Vagina (tissue), 2 donors: ENCODE measurements around the gene AKAP3.

ENCODE experiments used
- CTCF ChIP-seq, 3 experiments: fragments of 450-650 bp in 2 of 3; fragments of 200-600 bp in 1 of 3; sonication (generic) in 1 of 3; IDR thresholded peaks; one replicate each; pipeline ENCODE4 v1.5.1; 2017 to 2019; ENCODE audit warnings: antibody characterized with exemption in 3 of 3, mild to moderate bottlenecking in 2 of 3, moderate library complexity in 2 of 3
- POLR2A ChIP-seq, 2 donors: fragments of 450-650 bp; IDR thresholded peaks; one replicate each; pipeline ENCODE4 v1.6.1; 2017; ENCODE audit warnings: antibody characterized with exemption in 2 of 2, mild to moderate bottlenecking in 2 of 2, moderate library complexity in 2 of 2
- POLR2AphosphoS5 ChIP-seq, 2 donors: sonication (generic); formaldehyde crosslinking; IDR thresholded peaks; one replicate each; pipeline ENCODE4 v1.9.0; 2017; ENCODE audit warnings: antibody characterized with exemption in 2 of 2, mild to moderate bottlenecking in 2 of 2, low read depth in 1 of 2; ENCODE audit not compliant: insufficient read depth in 1 of 2

GRCh38 chr12:4572680-4573079 lies 76.2 kb downstream of the AKAP3 start:
- TF ChIP-seq POLR2A (IDR thresholded peaks at IDR 0.05) (no peak), CTCF (IDR thresholded peaks at IDR 0.05) (no peak), POLR2AphosphoS5 (IDR thresholded peaks at IDR 0.05; ENCODE audit: insufficient read depth in 1 of 2, low read depth in 1 of 2) (no peak)
